Thyroid gland (tissue), 4 donors: ENCODE results near the gene TNFSF4. TPM values are rescaled to one million over a fixed set of nuclear protein-coding genes. Genes with fewer than 3 reads are reported as not detected.
"Not testable (repeated sequence)": the region's sequence is repeated elsewhere in the genome, so short reads cannot be mapped to it uniquely, and the experiment has no call there.

Experiments
- DNase-seq, 2 donors: peaks; one replicate each; pipeline ENCODE4 v3.0.0-alpha.2; 2019
- H3K27ac ChIP-seq, 3 donors: fragments of 200-600 bp; sonication (generic); 1 replicate in 2 of 3; 2 replicates in 1 of 3; pipeline ENCODE4 v1.5.1; 2016 to 2019; ENCODE audit warnings: mild to moderate bottlenecking in 1 of 3, moderate library complexity in 1 of 3
- H3K27me3 ChIP-seq: fragments of 200-600 bp; sonication (generic); one replicate; pipeline ENCODE4 v1.5.1; 2019
- H3K36me3 ChIP-seq, 2 donors: fragments of 200-600 bp; sonication (generic); one replicate each; pipeline ENCODE4 v1.5.1; 2016 to 2019
- H3K4me1 ChIP-seq, 2 donors: fragments of 200-600 bp; sonication (generic); one replicate each; pipeline ENCODE4 v1.5.1; 2017 to 2019
- H3K4me3 ChIP-seq, 3 donors: fragments of 200-600 bp; sonication (generic); replicated peaks in 1 of 3; 1 replicate in 2 of 3; 2 replicates in 1 of 3; pipeline ENCODE4 v1.5.1; 2016; ENCODE audit warnings: mild to moderate bottlenecking in 1 of 3
- H3K9me3 ChIP-seq: fragments of 200-600 bp; sonication (generic); one replicate; pipeline ENCODE4 v1.5.1; 2017
- POLR2A ChIP-seq, 2 donors: fragments of 450-650 bp; IDR thresholded peaks; one replicate each; pipeline ENCODE4 v1.6.1; 2017; ENCODE audit warnings: antibody characterized with exemption in 2 of 2, mild to moderate bottlenecking in 2 of 2, moderate library complexity in 1 of 2
- WGBS, 2 donors: methylation state at CpG; one replicate each; pipeline ENCODE4 v1.1.5; 2017; 5-methylcytosine and 5-hydroxymethylcytosine counted together
- intact Hi-C: fragments of 100-400 bp; cut with DNase I; formaldehyde crosslinking; loops from one replicate; pipeline ENCODE4 v1.15.1; 2023
- total RNA-seq, 4 donors: library from RNA; depleted of rRNA; stranded (reverse); fragments of >200 nt; gene quantifications; one replicate each; pipeline ENCODE4 v1.2.3, GENCODE V29; 2016
- TF ChIP-seq, protein P1 (sequence below), 6 experiments: fragments of 200-600 bp in 3 of 6; fragments of 450-650 bp in 3 of 6; sonication (generic) in 3 of 6; IDR thresholded peaks; one replicate each; pipeline ENCODE4 v1.5.1; 2016 to 2019; ENCODE audit warnings: antibody characterized with exemption in 6 of 6, mild to moderate bottlenecking in 2 of 6, inconsistent platforms in 1 of 6, moderate library complexity in 1 of 6

Gene TNFSF4
- total RNA-seq, 4 donors from 2014 or later = 0.13 to 0.63 (median 0.41) TPM

DNA sequence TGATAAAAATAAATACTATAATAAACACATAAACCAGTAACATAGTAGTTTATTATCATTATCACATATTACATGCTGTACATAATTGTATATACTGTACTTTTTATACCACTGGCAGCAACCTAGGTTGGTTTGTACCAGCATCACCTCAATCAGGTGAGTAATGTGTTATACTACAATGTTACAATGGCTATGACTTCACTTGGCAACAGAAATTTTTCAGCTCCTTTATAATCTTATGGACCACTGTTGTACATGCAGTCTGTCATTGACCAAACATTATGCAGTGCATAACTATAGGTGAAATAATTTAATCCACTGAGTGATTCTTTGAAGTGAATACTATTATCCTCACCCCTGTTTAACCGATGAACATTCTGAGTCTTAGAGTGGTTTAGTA lies 44.5 kb downstream of the TNFSF4 start:
- no peaks in the 10 kb centered on the region for H3K4me1 ChIP-seq
- no peaks in the 10 kb centered on the region for H3K9me3 ChIP-seq
- WGBS, 2 donors = 95 to 100% methylated on average over 1 of the region's 1 CpG
- H3K27ac ChIP-seq = no peak overlapping the region
- H3K36me3 ChIP-seq = no peaks in the 10 kb centered on the region
- no peak overlapping the region for H3K4me3 ChIP-seq
- no peak for DNase-seq
- TF ChIP-seq, protein P1, sequence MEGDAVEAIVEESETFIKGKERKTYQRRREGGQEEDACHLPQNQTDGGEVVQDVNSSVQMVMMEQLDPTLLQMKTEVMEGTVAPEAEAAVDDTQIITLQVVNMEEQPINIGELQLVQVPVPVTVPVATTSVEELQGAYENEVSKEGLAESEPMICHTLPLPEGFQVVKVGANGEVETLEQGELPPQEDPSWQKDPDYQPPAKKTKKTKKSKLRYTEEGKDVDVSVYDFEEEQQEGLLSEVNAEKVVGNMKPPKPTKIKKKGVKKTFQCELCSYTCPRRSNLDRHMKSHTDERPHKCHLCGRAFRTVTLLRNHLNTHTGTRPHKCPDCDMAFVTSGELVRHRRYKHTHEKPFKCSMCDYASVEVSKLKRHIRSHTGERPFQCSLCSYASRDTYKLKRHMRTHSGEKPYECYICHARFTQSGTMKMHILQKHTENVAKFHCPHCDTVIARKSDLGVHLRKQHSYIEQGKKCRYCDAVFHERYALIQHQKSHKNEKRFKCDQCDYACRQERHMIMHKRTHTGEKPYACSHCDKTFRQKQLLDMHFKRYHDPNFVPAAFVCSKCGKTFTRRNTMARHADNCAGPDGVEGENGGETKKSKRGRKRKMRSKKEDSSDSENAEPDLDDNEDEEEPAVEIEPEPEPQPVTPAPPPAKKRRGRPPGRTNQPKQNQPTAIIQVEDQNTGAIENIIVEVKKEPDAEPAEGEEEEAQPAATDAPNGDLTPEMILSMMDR (IDR thresholded peaks at IDR 0.05) = no peak
- TF ChIP-seq POLR2A (IDR thresholded peaks at IDR 0.05) = no peak
- intact Hi-C loops = no loop called here
- H3K27me3 ChIP-seq = no peaks in the 10 kb centered on the region

DNA sequence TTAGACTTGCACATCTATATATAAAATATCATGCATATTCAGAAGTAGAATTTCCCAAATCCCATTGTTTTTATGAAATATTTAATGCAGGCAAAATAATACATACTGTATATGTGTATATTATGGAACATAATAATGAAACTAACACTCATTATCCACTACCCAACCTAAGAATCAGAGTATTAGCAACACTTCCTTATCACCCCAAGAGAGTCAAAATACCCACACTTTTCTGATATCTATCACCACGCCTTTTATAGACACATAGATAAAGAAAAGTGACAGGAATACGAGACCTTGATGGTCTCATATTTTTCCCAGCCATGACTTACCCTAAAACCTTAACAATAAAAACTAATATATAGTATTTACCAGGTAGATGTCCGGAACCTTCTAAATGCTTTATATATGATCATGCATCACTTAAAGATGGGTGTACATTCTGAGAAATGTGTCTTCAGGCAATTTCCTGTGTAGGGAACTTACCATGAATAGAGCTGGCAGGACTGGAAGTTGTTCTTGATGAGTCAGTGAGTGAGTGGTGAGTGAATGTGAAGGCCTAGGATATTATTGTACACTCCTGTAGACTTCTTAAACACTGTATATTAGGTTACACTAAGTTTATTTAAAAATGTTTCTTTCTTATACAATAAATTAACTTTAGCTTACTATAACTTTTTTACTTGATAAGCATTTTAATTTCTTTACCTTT lies 45.5 kb downstream of the TNFSF4 start:
- Histone ChIP-seq H3K27me3 (no peaks in the 10 kb centered on the region), H3K36me3 (no peaks in the 10 kb centered on the region), H3K9me3 (no peaks in the 10 kb centered on the region), H3K27ac (no peak overlapping the region), H3K4me3 (no peak overlapping the region), H3K4me1 (no peaks in the 10 kb centered on the region)
- TF ChIP-seq, protein P1 (IDR thresholded peaks at IDR 0.05) = no peak
- no peak for TF ChIP-seq POLR2A (IDR thresholded peaks at IDR 0.05)
- no peak for DNase-seq
- intact Hi-C loops = no loop called here
- 93% methylated on average over 3 of the region's 3 CpGs for WGBS, 2 donors

DNA sequence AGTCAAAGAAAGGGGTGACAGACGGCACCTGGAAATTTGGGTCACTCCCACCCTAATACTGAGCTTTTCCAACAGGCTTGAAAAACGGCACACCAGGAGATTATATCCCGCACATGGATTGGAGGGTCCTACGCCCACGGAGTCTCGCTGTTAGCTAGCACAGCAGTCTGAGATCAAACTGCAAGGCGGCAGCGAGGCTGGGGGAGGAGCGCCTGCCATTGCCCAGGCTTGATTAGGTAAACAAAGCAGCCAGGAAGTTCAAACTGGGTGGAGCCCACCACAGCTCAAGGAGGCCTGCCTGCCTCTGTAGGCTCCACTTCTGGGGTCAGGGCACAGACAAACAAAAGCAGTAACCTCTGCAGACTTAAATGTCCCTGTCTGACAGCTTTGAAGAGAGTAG lies 53.2 kb downstream of the TNFSF4 start:
- WGBS, 2 donors = 85 to 95% methylated on average over 5 to 9 of the region's 9 CpGs
- H3K4me1 ChIP-seq, H3K9me3 ChIP-seq, H3K27me3 ChIP-seq, DNase-seq, intact Hi-C loops, H3K27ac ChIP-seq, H3K36me3 ChIP-seq, H3K4me3 ChIP-seq: not testable (repeated sequence)

DNA sequence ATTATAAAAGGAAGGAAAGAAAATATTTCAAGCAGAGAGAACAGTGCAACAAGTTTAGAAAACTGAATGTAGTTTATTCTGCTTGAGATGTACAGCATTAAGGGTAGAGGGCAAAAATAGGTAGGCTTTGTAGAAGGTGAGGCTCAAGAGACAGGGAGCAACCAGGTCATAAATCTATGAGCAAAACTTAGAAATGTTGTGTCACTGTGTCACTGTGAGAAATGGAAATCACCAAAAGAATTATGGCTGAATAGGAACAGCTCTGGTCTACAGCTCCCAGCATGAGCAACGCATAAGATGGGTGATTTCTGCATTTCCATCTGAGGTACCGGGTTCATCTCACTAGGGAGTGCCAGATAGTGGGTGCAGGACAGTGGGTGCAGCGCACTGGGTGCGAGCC lies 53.6 kb downstream of the TNFSF4 start:
- H3K27me3 ChIP-seq = no peaks in the 10 kb centered on the region
- 94 to 97% methylated on average over 4 of the region's 4 CpGs for WGBS, 2 donors
- intact Hi-C loops = no loop called here
- TF ChIP-seq, protein P1 (IDR thresholded peaks at IDR 0.05) = no peak
- no peak for TF ChIP-seq POLR2A (IDR thresholded peaks at IDR 0.05)
- no peak for DNase-seq
- no peaks in the 10 kb centered on the region for H3K36me3 ChIP-seq
- H3K27ac ChIP-seq = no peak overlapping the region
- H3K9me3 ChIP-seq = no peaks in the 10 kb centered on the region
- H3K4me1 ChIP-seq = no peaks in the 10 kb centered on the region
- no peak overlapping the region for H3K4me3 ChIP-seq

DNA sequence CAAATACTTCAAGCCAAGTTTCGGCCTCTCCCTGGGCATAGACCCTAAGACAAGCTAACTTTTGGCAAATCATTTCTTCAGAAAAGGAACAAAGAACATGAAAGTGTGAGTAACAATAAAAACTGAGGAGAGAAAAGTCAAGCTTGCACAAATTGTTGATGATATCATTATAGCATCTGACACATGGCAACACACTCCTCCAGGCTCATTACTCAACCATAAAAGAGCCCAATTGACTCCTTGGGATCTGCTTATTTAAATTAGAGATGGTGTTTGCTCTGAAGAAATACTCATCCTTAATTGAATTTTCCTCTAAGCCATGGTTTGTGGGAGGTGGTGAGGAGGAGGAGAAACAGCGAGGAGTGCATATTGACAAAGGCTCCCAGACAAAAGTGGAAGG lies 54.5 kb downstream of the TNFSF4 start:
- no peaks in the 10 kb centered on the region for H3K27me3 ChIP-seq
- no peak for DNase-seq
- no peak overlapping the region for H3K27ac ChIP-seq
- H3K4me3 ChIP-seq = no peak overlapping the region
- intact Hi-C loops = no loop called here
- WGBS, 2 donors = 92 to 94% methylated on average over 2 of the region's 2 CpGs
- no peaks in the 10 kb centered on the region for H3K4me1 ChIP-seq
- H3K9me3 ChIP-seq = no peaks in the 10 kb centered on the region
- H3K36me3 ChIP-seq = no peaks in the 10 kb centered on the region
- TF ChIP-seq POLR2A (IDR thresholded peaks at IDR 0.05) = no peak
- TF ChIP-seq, protein P1 (IDR thresholded peaks at IDR 0.05) = no peak
